Lower lobe of right lung (tissue), 2 donors: ENCODE results near the gene AKAP8L. TPM values are rescaled to one million over a fixed set of nuclear protein-coding genes. Genes with fewer than 3 reads are reported as not detected.
A peak's percentile ranks its signal among the peaks of the same experiment; 100 is the strongest.

Source experiments
- ATAC-seq, 2 donors: fragments of 200-7000 bp; cut with Tn5 transposase; one replicate each; pipeline ENCODE4 v1.9.1; 2020 to 2022; ENCODE audit warnings: mild to moderate bottlenecking in 2 of 2, moderate library complexity in 2 of 2
- DNase-seq: peaks from one replicate; pipeline ENCODE4 v3.0.0-alpha.2; 2020
- H3K27ac ChIP-seq: fragments of 200-600 bp; one replicate; pipeline ENCODE4 v1.8.0; 2022
- H3K27me3 ChIP-seq: fragments of 200-600 bp; one replicate; pipeline ENCODE4 v1.8.0; 2022; ENCODE audit warnings: low read depth
- H3K36me3 ChIP-seq: fragments of 200-600 bp; one replicate; pipeline ENCODE4 v1.8.0; 2022; ENCODE audit warnings: mild to moderate bottlenecking
- H3K4me1 ChIP-seq: fragments of 200-600 bp; one replicate; pipeline ENCODE4 v1.8.0; 2022
- H3K4me3 ChIP-seq: fragments of 200-600 bp; one replicate; pipeline ENCODE4 v1.8.0; 2022; ENCODE audit warnings: mild to moderate bottlenecking
- H3K9me3 ChIP-seq: fragments of 200-600 bp; one replicate; pipeline ENCODE4 v1.8.0; 2022
- intact Hi-C: fragments of 100-400 bp; cut with DNase I; formaldehyde crosslinking; loops from one replicate; pipeline ENCODE4 v1.11.0; 2022
- total RNA-seq: library from RNA; stranded (reverse); fragmentation: NEBNext Ultra II Directional; extraction: Animal tissue kit (Norgen Biotek cat#: 25700); gene quantifications from one replicate; pipeline ENCODE4 v1.2.1, GENCODE V29; 2021
- TF ChIP-seq, protein P1 (sequence below): fragments of 200-600 bp; IDR thresholded peaks from one replicate; pipeline ENCODE4 v1.8.0; 2022; ENCODE audit warnings: antibody characterized with exemption, mild to moderate bottlenecking
- donor health status: DM: no; HTN: yes; CAD: no; lungs with severe emphysema.

AKAP8L gene
- total RNA-seq, 1 donor from 2014 or later, result 94.2 TPM

DNA sequence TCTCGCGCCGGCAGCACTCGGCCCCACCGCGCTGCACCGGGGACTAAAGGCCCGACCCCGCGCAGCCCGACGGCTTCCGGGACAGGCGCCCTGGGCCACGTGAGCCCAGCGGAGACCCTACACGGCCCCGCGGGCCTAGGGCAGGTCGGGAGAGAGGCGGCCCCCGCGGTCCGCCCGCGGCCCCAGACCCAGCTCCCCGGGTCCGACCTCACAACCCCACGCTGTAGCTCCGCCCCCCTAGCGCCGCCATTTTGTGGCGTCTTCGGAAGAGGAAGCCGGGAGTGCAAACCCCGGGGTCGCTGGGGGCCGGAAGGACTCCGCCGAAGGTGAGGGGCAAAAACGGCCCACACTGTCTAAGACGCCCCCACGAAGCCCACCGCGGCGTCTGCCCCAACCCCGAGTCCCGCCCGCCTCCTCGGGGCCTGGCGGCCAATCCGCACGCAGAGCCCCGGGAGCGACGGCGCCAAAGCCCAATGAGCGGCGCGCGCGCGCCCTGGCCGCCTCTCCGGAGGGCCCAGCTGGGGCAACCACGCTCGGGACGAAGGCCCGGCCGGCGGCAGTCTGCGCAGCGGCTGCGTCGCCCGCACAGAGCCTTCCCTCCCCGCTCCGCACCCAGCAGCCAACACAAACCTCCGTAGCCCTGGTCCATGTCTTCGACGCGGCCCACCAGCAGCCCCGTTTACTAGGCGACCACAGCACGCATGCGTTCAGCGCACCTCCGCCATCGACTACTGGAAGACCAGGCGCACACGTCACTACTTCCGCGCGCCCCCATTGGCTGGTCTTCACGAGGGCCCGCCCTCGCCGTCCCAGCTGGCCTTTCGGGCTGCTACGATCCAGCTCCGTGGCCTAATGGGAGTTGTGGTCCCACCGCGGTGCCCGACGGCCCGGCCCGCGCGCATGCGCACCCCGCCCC lies 39.4 kb downstream of the AKAP8L start, which contains the start of gene AKAP8:
Gene AKAP8, minus strand, starts transcription at position 705 of the 916 bp plus-strand sequence. Its CDS starts 56 bp downstream, at position 649.
- Histone ChIP-seq H3K27ac (peak within 1 kb of the TSS; percentile 99), H3K4me1 (peaks cover 37% of the 10 kb centered on the region), H3K36me3 (peaks cover 6% of the 10 kb centered on the region), H3K9me3 (no peaks in the 10 kb centered on the region), H3K4me3 (peak within 1 kb of the TSS; percentile 91), H3K27me3 (no peaks in the 10 kb centered on the region)
- ATAC-seq (peak; percentile 97 to 98), DNase-seq (peak; percentile 99)
- TF ChIP-seq, protein P1, sequence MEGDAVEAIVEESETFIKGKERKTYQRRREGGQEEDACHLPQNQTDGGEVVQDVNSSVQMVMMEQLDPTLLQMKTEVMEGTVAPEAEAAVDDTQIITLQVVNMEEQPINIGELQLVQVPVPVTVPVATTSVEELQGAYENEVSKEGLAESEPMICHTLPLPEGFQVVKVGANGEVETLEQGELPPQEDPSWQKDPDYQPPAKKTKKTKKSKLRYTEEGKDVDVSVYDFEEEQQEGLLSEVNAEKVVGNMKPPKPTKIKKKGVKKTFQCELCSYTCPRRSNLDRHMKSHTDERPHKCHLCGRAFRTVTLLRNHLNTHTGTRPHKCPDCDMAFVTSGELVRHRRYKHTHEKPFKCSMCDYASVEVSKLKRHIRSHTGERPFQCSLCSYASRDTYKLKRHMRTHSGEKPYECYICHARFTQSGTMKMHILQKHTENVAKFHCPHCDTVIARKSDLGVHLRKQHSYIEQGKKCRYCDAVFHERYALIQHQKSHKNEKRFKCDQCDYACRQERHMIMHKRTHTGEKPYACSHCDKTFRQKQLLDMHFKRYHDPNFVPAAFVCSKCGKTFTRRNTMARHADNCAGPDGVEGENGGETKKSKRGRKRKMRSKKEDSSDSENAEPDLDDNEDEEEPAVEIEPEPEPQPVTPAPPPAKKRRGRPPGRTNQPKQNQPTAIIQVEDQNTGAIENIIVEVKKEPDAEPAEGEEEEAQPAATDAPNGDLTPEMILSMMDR, result no peak
- intact Hi-C loops, result no loop called here

DNA sequence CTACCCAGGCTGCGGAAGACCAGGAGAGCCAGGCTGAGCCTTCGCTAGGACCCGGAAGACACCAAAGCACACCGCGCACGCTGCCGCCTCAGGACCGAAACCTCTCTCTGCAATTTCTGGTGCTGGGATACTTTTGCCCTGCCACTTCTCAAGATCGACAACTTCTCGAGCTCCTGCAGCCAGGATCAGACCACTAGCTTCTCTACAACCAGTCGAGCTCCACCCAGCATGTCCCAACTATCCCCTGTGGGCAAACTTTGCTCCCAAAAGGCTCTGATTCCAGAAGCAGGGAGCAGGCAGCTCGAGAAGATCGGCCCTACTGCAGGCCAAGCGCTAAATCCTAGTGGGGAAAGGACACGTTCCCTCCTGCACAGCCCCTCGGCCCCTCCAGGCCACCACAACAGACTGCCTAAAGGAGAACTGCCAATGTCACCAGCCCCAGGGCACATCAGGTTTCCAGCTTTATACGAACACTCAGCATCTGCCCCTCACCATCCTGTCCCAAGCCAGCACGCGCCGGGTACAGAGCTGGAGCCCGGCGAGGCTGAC lies 40.2 kb downstream of the AKAP8L start:
- peak overlapping the region; percentile 91 for H3K4me3 ChIP-seq
- H3K4me1 ChIP-seq, result peaks cover 42% of the 10 kb centered on the region
- TF ChIP-seq, protein P1, result no peak
- peaks cover 13% of the 10 kb centered on the region for H3K36me3 ChIP-seq
- ATAC-seq, result peak; percentile 27 to 40
- H3K27ac ChIP-seq, result peak overlapping the region; percentile 99
- DNase-seq, result peak; percentile 70
- no peaks in the 10 kb centered on the region for H3K27me3 ChIP-seq
- H3K9me3 ChIP-seq, result no peaks in the 10 kb centered on the region
- intact Hi-C loops, result no loop called here

DNA sequence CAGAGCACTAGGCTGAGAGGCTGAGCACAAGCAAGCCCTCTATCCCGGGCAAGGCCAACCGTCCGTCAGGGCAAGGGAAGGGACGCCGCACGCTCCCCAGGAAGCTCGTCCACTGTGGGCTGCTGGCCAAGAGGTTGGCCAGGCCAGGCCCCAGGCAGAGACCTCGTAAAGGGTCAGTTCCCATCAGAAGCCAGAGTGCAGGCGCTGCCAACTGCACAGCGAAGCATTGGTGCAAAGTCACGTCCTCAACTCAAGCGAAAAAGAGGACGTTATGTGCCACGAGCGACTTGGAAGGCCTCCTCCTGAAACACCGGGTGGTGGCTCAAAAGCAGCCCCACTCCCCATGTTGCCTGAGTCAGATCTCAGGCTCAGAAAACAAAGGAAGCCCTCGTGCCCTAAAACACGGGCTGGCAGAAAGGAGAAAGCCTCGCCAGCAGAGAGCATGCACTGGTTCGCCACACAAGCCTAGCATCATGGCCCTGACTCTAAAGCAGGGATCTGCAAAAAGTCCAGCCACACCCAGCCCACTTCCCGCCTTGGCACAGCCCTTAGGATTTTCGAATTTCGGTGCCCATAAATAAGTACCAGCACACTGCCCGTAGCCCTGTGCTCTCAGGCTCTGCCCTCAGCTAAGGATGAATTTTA lies 43.9 kb downstream of the AKAP8L start:
- Histone ChIP-seq H3K27me3 (no peaks in the 10 kb centered on the region), H3K27ac (peak overlapping the region; percentile 24), H3K4me1 (peaks cover 36% of the 10 kb centered on the region), H3K9me3 (no peaks in the 10 kb centered on the region), H3K4me3 (peak overlapping the region; percentile 11), H3K36me3 (peaks cover 50% of the 10 kb centered on the region)
- ATAC-seq, result no peak
- DNase-seq, result no peak
- TF ChIP-seq, protein P1, result no peak
- intact Hi-C loops, result no loop called here

DNA sequence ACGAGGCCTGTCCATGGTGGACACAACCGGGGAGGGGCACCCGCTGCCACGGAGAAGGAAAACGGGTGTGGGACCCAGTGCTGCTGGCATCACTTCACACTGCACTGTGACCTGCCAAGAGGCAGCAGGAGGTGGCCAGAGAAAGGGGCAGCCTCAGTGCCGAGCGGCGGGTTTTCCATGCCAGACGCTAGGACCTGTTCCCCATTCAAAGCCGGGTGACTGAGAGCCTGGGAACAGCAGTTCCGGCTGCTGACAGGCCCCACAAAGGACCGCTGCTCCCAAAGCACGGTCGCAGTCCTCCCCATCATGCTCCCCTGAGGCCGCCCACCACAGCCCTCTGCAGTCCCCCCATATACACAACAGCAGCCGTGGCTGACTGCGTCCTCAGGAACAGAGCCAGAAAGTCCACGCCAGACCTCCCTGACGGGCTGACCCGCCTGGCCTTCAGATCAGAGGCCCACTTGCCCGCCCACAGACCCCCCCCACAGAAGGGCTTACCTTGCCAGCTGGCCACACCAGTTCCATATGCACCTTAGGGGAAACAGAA lies 44.6 kb downstream of the AKAP8L start:
- Histone ChIP-seq H3K4me3 (peak overlapping the region; percentile 11), H3K27me3 (no peaks in the 10 kb centered on the region), H3K27ac (peak overlapping the region; percentile 24), H3K4me1 (peaks cover 36% of the 10 kb centered on the region), H3K9me3 (no peaks in the 10 kb centered on the region), H3K36me3 (peaks cover 57% of the 10 kb centered on the region)
- ATAC-seq (no peak), DNase-seq (no peak)
- TF ChIP-seq, protein P1, result no peak
- intact Hi-C loops, result no loop called here

DNA sequence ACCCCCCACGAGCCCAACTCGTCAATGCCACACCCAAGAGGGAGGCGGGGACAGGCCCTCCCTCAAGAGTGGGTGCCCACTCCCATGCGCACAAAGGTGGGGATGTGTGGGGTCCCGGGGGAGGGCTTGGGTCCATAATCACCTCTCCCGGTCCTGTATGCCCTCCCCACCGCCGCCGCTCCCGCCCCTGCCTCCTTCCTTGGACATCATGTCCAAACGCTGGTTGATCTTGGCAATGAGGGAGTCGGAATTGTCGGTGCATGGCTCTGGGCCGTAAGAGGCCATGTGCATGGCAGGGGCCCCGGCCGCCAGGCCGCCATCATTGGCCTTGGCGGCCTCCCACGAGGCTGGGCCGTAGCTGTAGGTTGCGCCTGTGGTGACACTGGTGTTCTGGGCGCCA lies 45.1 kb downstream of the AKAP8L start:
- Histone ChIP-seq H3K9me3 (no peaks in the 10 kb centered on the region), H3K27me3 (no peaks in the 10 kb centered on the region), H3K4me1 (peaks cover 36% of the 10 kb centered on the region), H3K36me3 (peaks cover 63% of the 10 kb centered on the region), H3K4me3 (no peak overlapping the region), H3K27ac (no peak overlapping the region)
- TF ChIP-seq, protein P1, result no peak
- DNase-seq (no peak), ATAC-seq (no peak)
- intact Hi-C loops, result no loop called here
